ENCODE measurements around the gene CCZ1B.
"Not testable (repeated sequence)": the region's sequence is repeated elsewhere in the genome, so short reads cannot be mapped to it uniquely, and the experiment has no call there.

GRCh38 chr7:6799887-6800286, 26.2 kb downstream of the CCZ1B start:
- TF ChIP-seq ZNF274 (IDR thresholded peaks at IDR 0.05; ENCODE audit: low read depth, low read length); SUZ12 (IDR thresholded peaks at IDR 0.05; ENCODE audit: extremely low read depth, insufficient read depth, insufficient read length); YY1 (IDR thresholded peaks at IDR 0.05; ENCODE audit: insufficient read depth, insufficient read length): not testable (repeated sequence)

All from NT2/D1 (cell line).